Left kidney (tissue), 2 donors: ENCODE data around the gene COL24A1. TPM values are rescaled to one million over a fixed set of nuclear protein-coding genes. Genes with fewer than 3 reads are reported as not detected.
"Not testable (repeated sequence)": the region's sequence is repeated elsewhere in the genome, so short reads cannot be mapped to it uniquely, and the experiment has no call there.

Experiments used
- DNase-seq: peaks from one replicate; pipeline ENCODE4 v3.0.0-alpha.2; 2013
- polyA plus RNA-seq: library from polyadenylated mRNA; unstranded; fragments of 120-200 nt; gene quantifications from one replicate; pipeline ENCODE4 v1.2.1, GENCODE V29; 2013; ENCODE audit not compliant: insufficient read length

The COL24A1 gene
- polyA plus RNA-seq, 1 donor: 1.8 TPM

GRCh38 chr1:85806236-85806965 is 350.2 kb downstream of the COL24A1 start:
- no peak for DNase-seq

GRCh38 chr1:85801520-85801919 is 355.1 kb downstream of the COL24A1 start:
- DNase-seq: no peak

GRCh38 chr1:85799737-85800136 is 356.8 kb downstream of the COL24A1 start:
- DNase-seq: no peak

- DNase-seq: no peak
These were observed 358.2 kb downstream of the COL24A1 start for GRCh38 chr1:85798419-85798818.

DNA sequence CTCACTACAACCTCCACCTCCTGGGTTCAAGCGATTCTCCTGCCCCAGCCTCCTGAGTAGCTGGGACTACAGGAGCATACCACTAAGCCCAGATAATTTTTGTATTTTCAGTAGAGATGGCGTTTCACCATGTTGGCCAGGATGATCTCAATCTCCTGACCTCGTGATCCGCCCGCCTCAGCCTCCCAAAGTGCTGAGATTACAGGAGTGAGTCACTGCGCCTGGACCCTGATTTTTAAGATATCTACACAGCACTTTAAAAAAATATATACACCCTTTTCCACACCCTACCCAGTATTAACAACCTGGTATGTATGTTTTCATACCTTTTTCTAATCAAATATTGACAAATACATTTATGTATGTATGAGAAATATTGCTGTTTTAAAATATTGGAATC is 379.6 kb downstream of the COL24A1 start:
- not testable (repeated sequence) for DNase-seq

DNA sequence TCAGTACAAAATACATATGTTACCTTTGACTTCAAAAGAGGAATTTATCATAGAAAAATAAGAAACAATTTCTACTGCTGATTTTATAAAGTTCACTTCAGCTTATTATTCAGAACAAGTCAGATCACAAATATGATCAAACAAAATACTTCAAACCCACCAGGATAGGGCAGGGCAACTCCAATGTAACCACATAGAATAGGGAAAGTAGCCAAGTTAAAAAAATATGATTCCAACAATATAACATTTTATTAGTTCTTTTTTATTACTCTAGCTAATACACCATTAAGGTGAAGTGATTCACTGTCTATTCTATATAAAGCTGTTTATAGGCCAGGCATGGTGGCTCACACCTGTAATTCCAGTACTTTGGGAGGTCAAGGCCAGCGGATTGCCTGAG is 393.8 kb downstream of the COL24A1 start:
- no peak for DNase-seq

GRCh38 chr1:85756864-85757263 is 399.7 kb downstream of the COL24A1 start:
- DNase-seq: no peak

GRCh38 chr1:85748120-85748519 is 408.5 kb downstream of the COL24A1 start:
- no peak for DNase-seq

GRCh38 chr1:85746777-85747176 is 409.8 kb downstream of the COL24A1 start:
- no peak for DNase-seq

DNA sequence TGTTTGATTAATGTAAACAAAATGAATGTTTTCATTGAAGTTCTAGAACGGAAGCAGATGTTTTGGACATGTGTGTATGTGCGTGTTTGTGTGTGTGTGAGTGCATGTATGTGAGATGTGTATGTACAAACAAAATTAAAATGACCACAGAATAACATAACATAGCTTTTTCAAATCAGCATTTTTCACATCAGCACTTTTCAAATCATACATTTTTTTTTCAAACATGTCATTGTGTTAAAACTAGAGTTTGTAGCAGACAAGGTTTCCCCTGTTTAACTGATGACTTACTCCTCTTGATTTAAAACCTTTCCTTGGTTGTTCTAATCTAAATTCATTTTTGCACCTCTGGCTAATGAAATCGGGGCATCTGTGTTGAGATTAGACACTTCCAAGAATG is 412.8 kb downstream of the COL24A1 start:
- DNase-seq: no peak

- DNase-seq: peak; percentile 60
These were observed 421.6 kb downstream of the COL24A1 start for GRCh38 chr1:85734931-85735330.

GRCh38 chr1:85718678-85719340 is 437.8 kb downstream of the COL24A1 start:
- no peak for DNase-seq

DNA sequence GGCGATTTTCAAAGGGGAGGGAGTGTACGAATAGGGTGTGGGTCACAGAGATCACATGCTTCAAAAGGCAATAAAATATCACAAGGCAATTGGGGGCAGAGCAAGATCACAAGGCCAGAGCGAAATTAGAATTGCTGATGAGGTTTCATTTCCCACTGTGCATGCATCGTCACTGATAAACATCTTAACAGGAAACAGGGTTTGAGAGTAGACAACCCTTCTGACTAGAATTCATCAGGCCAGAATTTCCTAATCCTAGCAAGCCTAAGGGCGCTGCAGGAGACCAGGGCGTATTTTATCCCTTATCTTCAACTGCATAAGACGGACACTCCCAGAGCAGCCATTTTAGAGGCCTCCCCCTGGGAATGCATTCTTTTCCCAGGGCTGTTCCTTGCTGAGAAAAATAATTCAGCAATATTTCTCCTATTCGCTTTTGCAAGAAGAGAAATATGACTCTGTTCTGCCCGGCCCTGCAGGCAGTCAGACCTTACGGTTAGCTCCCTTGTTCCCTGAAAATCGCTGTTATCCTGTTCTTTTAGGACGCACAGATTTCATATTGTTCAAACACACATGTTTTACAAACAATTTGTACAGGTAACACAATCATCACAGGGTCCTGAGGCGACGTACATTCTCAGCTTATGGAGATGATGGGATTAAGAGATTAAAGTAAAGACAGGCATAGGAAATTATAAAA is 442.0 kb downstream of the COL24A1 start:
- not testable (repeated sequence) for DNase-seq

- no peak for DNase-seq
These were observed 447.7 kb downstream of the COL24A1 start for GRCh38 chr1:85708829-85709227.

GRCh38 chr1:85707990-85708828 is 448.4 kb downstream of the COL24A1 start, which contains the start of gene ZNHIT6:
TSS of gene ZNHIT6 (minus strand) at chr1:85708433. CDS start at chr1:85708284, 149 bp downstream.
- DNase-seq: peak; percentile 92

- peak; percentile 10 for DNase-seq
These were observed 449.1 kb downstream of the COL24A1 start for GRCh38 chr1:85707267-85707989.

DNA sequence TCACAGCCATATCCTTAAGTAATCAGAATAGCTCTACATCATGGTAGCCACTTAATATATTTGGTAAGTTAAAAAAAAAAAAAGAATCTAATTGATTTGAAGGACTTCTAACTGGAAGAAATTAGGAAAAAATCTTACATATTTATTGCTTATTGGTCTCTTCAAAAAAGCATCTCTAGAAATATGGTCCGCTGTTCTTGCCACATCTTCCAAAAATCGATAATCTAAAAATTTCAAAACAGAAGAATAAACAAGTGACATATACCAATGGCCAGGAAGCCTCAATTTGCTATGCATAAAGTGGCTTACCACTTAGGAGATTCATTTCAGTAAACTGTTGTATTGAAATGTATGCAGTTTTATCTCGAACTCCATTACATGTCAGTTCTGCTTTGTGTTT is 450.6 kb downstream of the COL24A1 start:
- DNase-seq: no peak

- DNase-seq: no peak
These were observed 456.1 kb downstream of the COL24A1 start for GRCh38 chr1:85700422-85700821.

- DNase-seq: no peak
These were observed 458.7 kb downstream of the COL24A1 start for GRCh38 chr1:85697895-85698294.

GRCh38 chr1:85692730-85693314 is 463.8 kb downstream of the COL24A1 start:
- peak; percentile 34 for DNase-seq
